AG08395 (cell line): ENCODE measurements around the gene DACH1.

Experiments used
- DNase-seq: peaks from one replicate; pipeline ENCODE4 v3.0.0; 2012; ENCODE audit warnings: mixed read lengths, low spot score

The DACH1 gene

DNA sequence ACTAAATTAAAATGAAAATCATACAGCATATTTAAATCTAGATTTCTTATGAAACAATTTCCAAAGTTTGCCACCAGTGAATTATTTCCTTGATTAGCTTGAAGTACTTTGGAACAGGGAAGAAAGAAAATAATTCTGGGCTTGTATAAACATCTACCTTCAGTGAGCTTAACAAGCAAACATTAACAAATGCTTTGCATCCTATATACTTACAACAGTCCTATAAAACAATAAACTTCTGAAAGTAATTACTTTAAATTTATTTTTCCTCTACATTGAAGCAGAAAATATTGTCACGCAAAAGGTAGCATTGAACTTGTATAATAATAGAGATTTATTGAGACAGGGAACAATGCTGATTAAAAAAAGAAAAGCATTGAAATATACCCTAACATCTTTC is 164.8 kb downstream of the DACH1 start:
- DNase-seq, result no peak

DNA sequence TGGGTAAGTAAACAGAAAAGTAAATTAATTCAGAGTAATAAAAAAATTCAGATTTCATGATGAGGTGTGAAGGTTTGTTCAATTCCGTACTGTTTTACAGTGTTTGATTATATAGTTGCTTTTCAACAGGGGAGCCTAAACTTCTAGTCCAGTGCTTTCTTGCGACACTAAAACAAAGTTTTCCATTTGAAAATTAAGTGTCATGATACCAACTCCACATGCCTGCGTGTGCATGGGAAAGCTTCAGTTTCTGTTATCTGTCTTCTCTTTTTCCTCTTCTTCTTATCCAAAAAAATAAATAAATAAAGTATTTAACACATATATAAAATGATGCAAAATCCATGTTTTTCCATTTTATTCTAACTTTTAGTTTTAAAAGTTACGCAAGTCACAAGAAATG is 165.3 kb downstream of the DACH1 start:
- no peak for DNase-seq

DNA sequence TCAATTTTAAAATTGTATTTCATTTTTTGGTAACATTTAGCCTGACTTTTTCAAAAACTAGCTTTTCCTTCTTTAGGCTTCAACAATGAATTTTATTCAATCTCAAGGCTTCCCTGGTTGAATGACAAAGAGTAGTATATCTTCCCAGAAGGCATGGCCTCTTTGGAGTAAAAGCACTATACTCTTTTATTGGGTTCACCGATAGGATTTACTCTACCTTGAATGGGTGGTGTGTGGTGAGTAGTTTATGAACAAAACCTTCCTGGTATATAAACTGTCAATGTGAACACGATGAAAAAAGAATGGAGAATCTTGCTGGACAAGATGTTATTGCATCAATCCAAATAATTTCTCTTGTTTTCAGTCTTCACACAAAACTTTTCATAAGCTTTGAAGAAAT is 167.7 kb downstream of the DACH1 start:
- no peak for DNase-seq

DNA sequence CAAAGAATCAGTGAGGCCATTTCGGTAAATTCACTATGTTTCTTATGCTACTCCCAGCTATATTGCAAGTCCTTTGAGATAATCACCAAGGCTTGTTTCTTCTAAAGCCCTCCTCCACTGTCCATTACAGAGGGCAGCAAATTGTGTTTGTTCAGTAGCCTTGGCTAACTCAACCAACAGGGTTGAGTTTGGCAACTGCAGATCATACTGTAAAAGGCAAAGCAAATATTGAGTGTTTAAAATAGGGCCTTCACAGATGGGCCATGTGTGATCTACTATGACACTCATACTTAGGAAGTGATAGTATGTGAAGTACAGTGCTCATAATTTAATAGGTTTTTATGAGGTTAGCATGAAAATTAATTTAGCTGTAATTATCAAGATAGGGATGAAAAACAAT is 171.3 kb downstream of the DACH1 start:
- DNase-seq, result no peak

DNA sequence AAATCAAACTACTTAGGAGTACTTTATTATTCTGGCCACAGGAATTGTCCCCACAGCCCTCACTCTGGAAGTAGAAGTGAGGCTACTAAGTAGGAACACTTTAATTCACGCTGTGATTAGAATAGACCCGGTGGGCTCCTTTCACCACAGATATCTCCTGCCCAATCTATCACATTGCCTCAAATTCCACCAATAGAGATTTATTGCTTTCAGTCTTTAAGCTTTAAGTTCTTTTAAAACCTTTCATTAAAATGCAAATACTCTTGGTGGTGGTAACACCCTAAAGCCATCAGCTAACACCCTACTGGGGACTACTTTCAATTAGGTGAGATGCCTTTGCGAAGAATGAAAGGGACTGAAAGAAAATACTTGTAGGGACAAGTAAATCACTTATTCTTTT is 181.9 kb downstream of the DACH1 start:
- no peak for DNase-seq

DNA sequence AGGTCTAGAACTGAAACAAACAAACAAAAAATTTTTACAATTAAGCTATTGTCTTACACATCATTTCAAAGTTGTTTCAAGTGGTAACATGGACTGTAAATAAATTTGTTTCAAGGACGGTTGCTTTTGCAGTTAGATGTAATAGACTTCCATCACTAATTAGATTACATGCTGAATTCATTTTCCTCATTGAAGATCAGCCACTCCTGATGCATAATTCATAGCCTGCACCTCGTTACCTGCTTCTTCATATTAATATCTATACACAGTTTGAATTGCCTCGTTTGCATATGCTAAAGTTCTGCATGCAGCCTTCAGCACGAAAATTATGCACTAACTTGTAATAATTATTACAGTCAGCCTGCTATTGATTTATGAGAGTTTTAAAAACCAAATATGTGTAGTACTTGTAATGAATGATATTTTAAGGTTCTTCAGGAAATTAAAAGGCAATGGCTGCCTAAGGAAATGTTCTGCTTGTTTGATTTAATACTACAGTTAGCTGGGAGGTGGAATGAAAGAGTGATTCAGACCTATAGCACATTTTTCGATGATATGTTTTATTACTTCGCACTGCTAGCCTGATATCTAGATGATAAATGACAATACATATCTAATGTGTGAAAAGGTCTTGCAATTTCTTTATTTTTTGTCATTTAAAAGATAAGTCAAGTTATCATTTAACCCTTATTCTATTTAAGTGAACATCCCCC is 184.9 kb downstream of the DACH1 start:
- no peak for DNase-seq

DNA sequence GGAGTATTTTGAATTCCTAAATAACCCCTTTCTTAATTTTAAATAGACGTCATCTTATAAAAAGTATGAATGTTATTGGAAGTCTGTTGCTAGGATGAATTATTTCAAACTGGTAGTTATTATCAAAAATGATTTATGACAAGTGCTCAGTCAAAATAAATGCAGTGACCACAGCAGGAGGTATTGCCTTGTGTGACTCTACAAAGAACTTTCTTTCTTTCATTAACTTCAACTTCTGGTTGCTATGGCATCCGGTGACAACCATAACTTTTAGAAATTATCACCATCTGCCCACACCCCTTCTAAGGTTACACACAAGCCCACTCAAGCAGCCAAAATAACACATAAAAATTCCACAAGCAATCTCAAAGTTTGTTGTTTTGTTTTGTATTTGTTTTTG is 189.9 kb downstream of the DACH1 start:
- DNase-seq, result no peak

DNA sequence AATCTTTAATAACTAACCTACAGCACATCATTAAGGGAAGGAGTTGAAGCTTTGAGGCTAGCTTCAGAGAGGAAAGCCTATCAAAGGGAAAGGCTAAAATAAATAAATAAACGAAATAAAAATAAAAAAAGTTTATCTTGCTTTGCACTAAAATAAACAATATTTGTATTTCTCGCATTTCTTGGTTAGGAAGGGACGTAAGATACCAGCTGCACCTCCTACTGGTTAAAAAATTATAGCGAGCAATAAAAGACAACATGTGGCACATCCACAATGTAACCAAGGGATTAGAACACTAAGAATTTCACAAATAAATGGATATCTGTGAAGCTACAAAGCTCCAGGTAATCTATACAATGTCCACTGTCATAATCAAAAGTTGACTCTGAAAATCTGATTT is 194.5 kb downstream of the DACH1 start:
- DNase-seq, result no peak

DNA sequence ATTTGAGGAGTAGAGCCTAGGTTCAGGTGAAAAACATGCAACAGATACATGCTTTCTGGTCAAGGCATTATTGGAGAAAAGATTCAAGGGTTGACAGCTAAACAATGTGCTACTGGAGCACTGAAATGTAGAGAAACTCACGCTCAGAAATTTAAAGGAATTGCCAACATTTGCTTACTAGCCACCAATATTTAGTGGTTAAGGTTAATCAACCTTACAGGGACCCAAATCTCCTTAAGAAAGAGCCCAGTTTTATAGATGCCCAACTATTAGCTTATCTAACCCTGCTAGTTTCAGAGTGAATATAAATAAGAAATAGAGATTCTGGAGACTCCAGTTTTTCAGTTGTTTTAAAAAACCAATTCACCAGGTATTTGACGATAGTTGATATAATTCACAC is 203.6 kb downstream of the DACH1 start:
- no peak for DNase-seq

DNA sequence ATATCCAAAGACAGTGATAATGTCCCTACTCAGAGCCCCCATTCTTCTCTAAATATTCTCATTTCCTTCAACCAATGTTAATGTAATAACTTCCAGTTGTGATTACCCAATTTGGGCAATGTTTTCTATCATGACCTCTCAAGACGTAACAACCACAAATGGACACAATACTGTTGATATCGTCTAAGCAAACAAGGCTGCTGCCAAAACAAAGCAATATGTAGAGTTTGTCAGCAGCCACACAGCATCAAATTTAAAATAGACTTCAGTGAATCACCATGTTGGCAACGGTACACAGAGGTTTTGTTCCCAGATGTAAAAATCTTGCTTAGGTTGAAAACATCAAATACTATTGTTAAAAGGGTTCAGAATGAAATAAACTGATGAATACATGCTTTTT is 205.1 kb downstream of the DACH1 start:
- peak; percentile 4 for DNase-seq

DNA sequence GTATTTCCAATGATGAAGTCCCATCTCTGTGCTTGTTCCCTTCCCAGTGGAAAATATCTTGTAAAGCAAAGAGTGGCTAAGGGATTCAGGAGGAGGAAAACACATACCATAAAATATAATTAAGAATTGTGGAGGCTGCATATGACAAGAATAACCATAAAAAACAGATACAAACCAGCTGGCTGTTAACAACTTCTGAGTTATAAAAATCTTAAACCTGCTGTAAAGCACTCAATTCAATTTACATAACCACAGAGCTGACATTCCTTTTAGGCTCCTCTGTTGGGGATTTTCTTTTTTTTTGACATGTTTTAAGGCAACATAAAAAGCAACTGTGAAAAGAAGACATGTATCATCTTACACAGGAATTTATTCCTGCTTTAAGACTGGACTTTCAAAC is 207.6 kb downstream of the DACH1 start:
- no peak for DNase-seq

DNA sequence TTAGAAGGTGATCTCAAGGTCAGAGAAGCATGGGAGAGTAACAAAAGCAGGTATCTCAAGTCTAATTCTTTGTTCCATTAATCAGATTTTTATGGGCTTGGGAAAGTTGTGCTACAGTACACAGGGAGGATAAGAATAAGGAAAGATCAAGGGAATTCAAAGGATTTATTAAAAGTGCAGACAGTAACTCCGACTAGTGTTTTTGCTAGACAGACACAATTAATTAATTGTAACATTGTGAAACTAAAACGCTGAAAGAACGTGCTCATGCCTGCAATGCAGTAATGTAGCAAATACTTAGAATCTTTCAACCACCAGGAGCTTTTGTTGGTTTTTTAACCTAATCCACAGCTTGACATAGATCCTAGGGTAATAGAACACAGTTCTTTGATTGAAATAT is 221.5 kb downstream of the DACH1 start:
- no peak for DNase-seq

DNA sequence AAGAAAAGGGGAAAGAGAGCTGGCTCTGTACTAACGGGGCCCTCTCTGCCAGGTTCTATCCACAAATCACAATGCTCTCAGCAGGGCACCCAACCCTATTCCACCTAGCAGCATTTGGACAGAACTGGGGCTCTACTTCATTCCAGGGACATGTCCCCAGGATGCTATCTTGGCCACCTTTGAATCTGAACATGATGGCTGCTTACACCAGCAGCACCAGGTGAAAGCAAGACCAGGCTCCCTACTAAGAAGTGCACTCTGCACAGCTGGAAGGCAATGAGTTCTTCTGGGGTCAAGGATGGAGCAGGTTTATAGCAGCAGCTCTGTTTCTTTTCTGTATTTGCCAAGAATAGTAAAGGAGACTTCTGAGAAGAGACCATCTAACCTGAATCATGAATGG is 222.4 kb downstream of the DACH1 start:
- no peak for DNase-seq

DNA sequence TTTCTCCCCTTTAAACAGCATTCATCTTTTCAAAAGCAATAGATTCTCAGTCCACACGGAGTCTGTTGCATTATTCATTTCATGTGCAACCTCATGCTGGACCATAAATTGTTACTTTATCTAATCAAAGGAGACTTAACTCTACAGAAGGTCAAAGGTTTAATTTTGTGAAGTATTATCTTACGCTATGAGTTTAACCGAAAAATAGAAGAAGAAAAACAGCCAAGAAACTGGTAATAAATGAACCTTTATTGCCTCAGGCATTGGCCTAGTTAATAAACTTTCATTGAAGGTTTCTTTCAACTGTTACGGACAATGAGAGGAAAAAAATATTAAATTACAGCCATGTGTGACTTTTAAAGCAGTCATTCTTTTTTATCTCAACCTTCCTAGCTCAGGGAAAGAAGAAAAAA is 223.6 kb downstream of the DACH1 start:
- no peak for DNase-seq

DNA sequence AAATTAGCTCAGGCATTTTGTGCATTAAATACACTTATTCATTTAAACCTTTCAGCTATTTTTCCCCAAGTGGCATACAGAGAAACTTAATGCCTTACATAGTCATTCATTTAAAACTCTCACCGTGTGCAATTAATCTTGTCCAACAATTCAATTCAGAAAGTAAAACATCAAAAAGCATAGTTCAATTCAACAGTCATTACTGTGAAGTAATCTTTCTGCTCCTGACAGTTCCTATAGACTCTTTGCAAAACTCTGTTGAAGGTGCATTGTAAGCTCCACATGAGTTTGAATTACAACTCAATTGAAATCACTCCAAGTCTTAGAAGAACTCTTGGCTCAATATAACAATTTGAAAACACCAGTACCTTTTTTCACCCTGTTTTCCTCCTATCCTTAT is 228.3 kb downstream of the DACH1 start:
- DNase-seq, result no peak

DNA sequence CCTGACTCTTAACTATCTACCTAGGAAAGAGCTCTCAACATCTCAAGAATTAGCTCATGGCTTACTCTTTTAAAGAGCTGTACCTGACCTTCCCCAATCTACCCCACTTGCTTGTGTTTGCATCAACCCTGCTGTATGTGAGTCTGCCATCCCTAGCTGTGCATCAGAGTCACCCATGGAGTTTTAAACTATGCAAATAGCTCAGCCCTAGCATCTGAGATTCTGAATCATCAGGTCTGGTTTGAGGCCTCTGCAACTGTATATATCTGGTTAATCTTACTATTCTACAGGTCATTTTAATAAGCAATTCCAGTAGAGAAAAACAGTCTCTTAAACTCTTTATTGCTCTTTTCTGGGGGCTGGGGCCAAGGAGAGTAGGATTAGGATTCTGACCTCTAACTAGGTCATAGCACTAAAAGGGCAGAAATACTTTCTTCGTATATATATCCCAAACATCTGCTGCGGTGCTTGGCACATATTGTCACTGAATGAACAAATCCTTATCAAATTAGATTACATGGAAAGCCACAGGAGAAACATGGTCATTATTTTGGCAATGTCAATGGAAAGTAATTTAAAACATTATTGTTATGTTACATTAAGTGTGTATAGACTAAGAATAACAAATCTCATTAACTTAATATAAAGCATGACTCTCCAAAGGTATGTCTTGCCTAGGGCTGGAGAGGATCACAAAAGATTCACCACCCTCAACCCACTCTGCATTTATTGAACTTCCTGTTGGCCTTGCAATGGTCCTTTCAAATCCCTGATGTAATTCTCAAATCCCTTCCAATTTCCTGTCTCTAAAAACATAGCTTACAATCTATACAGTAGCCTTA is 232.2 kb downstream of the DACH1 start:
- DNase-seq, result no peak

DNA sequence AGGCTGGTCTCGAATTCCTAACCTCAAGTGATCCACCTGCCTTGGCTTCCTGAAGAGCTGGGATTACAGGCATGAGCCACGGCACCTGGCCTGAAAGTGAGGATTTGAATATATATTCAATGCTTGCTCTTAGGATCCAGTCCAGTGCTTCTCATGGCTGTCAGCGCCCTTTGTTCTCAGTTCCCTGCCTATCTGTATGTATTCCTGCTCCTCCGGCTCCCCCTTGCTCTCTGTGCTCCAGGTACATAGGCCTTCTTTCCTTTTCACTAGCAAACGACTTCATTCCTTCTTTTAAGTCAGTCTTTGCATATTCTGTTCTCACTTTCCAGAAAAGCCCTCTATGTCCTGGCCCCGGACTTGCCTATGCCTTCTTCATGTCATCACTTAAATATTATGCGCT is 232.8 kb downstream of the DACH1 start:
- no peak for DNase-seq

DNA sequence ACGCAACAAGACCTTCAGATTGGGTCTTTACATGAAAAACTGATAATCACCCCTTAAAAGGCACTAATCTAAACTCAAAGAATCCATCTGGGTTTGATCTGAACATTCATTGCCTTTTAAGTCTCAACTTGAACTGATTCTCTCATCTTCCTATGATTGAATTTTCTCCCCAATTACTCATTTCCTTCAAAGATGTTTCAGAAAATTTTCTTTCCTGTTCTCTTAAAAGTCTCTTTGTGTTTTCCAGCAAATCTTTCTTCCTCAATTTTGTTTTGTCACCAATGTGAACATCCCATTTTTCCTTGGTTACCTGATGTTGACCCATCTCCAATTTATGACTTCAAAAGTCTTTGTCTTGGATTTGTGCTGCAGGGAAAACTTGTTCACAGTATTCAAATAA is 234.3 kb downstream of the DACH1 start:
- no peak for DNase-seq

DNA sequence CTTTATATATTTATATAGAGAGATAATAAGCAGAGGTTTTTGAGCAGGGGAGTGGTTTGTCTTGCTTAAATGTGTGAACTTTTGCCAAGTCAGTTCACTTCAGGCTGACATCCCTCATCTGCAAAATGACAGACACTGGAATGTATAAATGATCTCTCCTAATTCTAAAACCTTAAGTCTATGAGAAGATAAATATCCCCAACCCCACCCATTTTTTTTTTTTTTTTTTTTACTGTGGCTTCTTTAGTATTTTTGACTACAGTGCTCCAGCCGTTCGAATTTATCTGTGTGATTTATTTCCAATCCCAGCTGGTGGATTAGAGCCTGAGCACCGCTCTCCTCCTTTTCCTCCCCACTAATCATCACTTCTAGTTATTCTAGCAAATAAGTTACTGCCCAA is 234.8 kb downstream of the DACH1 start:
- DNase-seq, result no peak

DNA sequence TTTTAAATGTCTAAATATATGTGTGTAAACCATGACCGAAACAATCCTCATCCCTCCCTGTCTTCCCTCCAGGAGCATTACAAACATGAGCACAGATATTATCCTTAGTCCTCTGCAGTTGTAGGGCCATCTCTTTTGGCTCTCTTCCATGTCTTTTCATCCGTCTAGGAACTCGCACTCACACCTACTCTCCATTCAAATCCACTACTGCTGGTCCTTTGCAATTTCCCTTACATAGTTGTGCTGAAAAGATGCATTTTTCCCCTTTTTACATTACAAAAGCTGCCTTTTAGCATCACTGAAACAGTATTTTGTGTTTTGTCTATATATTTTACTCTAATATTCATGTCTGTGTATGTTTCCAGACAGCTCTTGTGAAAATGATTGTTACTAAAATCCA is 237.8 kb downstream of the DACH1 start:
- DNase-seq, result no peak

DNA sequence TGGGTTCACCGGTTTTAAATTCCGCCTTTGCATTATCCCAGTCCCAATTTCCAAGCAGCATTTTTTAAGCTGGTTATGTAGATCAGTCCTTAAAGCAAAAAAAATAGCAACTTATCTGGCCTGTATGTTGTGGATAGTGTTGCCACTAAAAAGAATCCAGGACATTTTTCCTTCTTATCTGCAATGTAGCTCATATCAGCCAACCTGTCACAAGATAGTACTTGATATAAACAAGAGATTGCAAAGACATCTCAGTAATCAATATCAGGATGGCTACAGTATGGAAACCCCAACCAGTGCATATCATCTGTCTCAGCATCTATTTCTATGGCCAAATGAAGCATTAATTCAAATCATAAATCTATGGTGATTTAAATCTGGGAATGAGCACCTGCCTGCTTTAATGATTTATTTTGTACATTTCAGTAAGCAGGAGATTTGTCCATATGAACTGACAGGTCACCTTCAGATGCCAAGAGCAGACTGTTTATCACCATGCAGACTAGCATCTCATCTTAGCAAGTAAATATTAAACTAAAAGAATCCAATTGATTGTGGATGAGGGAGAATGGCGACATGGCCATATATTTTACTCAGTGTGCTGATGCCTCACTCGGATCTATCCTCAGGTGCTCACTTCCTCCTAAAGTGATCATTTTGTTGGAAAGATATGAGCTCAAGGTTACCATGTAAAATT is 240.4 kb downstream of the DACH1 start:
- DNase-seq, result no peak

DNA sequence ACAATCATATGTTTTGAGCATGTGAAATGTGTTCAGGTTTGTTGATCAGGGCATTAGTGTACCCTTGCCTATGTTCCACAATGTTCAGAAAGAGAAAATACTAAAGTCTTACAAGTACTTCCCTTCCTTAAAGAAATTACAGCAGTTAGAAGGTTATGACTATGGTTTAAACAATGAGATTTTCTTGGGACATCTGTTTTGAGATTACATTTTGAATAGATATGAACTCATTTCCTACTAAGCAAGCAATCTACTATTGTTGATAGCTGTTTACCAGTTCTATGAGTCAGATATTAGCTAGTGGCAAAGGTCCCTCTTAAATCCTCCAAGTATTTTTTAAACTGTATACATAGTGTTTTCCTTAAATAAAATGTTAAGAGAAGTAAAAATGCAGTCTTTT is 241.3 kb downstream of the DACH1 start:
- no peak for DNase-seq
